ENCODE data around the gene PINK1.

The PINK1 gene

GRCh38 chr1:20680269-20680668 is 47.0 kb downstream of the PINK1 start:
- no peak for DNase-seq (ENCODE audit: low spot score)

GRCh38 chr1:20681999-20682398 is 48.7 kb downstream of the PINK1 start:
- DNase-seq (ENCODE audit: low spot score), result no peak

- DNase-seq (ENCODE audit: low spot score), result no peak
Measured at GRCh38 chr1:20682571-20683236, 49.4 kb downstream of the PINK1 start.

- DNase-seq (ENCODE audit: low spot score), result no peak
Measured at GRCh38 chr1:20683614-20684013, 50.4 kb downstream of the PINK1 start.

DNA sequence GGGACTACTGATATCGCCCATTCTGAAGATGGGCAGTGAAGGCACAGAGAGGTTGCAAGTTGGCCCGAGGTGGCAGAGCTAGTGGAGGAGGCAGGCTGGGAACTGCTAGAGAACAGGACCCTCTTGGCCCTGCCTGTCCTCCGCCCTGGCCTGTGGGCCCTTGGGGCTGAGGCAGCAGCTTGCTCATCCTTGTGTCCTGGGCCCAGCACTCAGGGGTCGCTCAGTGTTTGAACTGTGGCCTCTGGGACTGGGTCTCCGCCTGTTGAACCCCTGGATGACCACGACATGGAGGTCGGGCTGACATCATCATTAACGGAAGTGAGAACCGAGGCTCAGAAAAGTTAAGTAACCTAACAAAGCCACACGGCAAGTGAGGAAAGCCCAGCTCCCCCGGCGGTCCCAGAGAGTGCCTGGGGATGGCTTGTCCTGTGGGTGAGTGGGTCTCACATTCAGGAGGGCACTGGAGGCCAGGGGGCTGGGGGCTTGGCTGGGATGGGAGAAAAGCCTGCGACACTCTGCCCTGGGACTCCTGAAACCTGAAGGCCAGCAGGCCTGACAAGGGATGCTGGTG is 50.9 kb downstream of the PINK1 start:
- DNase-seq (ENCODE audit: low spot score), result no peak

- no peak for DNase-seq (ENCODE audit: low spot score)
Measured at GRCh38 chr1:20684651-20685050, 51.4 kb downstream of the PINK1 start.

- DNase-seq (ENCODE audit: low spot score), result no peak
Measured at GRCh38 chr1:20685099-20685662, 51.9 kb downstream of the PINK1 start.

DNA sequence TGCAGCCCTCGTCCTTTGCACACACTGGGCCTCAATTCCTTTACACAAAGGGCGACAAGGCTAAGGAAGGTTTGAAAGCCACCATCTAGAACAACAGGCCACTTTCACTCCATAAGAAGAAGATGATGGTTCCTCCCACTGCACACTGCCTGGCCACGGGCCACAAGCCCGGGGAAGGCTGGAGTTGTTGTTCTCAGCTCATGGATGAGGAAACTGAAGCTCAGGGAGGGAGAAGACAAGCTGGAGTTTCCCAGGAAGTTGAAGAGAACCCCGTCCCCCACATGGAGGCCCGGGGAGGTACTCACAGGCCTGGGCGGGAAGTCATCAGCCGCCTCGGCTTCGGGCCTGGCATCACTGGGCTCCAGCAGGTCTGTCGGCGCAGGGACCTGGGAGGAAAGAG is 52.5 kb downstream of the PINK1 start:
- DNase-seq (ENCODE audit: low spot score), result no peak

GRCh38 chr1:20686883-20687725 is 53.8 kb downstream of the PINK1 start:
- no peak for DNase-seq (ENCODE audit: low spot score)

- no peak for DNase-seq (ENCODE audit: low spot score)
Measured at GRCh38 chr1:20689645-20690056, 56.4 kb downstream of the PINK1 start.

DNA sequence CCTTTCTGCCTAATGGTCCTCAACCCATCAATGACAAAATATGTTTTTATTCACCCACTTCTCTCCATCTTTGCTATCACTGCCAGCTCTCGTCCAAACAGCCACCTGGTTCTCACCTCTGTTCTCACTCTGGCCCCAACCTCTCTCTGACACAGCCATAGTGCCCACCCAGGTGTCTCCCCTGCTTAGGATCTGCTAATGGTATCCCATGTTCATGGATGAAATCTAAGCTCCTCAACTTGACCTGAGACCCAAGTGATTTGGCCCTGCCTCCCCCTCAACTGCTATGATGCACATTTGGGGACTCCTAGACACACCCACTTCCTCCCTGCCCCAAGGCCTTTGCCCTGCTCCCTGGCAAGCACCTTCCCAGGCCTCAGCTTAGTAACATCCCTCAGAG is 58.6 kb downstream of the PINK1 start:
- no peak for DNase-seq (ENCODE audit: low spot score)

DNA sequence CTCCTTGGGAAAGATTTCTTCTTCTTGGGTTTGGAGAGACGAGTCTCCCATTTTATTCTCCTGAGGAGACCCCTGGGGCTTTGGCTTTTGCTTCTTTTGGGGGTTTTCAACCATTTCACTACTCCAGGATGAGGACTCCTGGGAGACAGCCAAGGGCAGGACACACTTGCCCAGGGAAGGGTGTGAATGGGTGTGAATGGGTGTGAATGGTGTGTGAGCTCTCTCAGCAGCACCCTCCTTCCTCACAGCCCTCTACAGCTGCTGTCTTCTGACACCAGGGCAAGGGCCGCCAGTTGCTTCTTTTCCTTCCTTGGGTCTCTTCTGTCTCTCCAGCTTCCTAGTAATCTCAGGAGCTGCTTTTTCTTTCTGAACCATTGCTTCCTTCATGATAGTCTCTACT is 60.4 kb downstream of the PINK1 start:
- no peak for DNase-seq (ENCODE audit: low spot score)

- no peak for DNase-seq (ENCODE audit: low spot score)
Measured at GRCh38 chr1:20695515-20695914, 62.3 kb downstream of the PINK1 start.

DNA sequence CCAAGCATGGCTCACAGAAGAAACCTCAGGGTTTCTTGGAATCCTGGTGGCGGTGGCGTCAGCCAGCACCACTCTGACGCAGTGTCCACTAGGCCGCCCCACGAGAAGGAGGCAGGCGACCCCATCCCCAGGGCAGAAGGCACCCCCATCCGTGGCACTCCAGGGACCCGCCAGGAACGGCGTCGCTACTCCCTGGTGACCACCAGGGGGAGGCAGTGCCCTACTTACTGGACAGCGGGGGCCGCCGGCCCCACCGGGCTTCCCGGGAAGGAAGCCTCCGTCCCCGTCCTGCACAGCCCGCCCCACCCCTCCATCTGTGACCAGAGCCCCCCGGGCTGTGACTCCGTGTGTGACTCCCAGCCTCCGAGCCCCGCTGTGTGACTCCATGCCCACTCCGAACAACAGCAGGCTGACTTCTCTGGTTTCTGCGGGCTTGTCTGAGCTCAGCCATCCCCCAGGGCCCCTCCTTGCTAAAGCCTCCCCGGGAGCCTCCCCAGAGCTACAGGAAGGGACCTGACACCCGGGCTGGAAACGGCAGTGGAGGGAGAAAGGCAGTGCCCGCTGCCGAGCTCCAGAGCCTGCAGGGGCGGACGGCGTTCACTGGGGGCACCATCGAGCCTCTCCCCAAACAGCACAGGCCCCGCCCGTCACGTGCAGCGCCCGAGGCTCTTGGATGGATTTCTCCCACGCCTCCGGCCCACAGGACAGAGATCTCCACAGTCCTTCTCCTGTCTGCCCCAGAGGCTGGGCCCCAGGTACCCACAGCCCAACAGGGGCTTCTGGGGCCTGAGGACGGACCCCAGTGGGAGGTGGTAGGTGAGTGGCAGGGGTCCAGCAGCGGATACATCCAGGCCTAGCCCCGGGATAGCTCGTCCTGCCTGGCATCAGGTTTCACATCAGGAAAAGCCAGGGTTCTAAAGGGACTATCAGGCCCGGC is 63.4 kb downstream of the PINK1 start:
- DNase-seq (ENCODE audit: low spot score), result peak; percentile 96

DNA sequence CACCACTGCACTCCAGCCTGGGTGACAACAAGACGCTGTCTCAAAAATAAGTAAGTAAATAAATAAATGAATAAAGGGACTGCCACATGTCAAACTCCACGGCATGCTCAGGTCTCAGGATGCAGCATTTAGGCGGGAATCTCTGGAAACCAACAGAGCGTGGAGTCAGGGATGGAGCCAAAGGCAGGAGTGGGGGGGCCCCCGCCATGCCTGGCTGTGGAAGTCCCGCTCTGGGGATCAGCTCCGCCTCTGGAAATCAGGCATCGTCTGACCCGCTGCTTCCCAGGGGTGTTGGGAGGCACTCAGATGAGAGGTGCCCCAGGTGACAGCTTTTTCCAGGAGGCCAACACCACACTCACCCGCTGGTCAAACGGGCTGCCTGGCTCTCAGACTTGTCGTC is 64.3 kb downstream of the PINK1 start:
- DNase-seq (ENCODE audit: low spot score), result no peak

GRCh38 chr1:20698195-20698910 is 65.1 kb downstream of the PINK1 start:
- peak; percentile 53 for DNase-seq (ENCODE audit: low spot score)

GRCh38 chr1:20699558-20699957 is 66.3 kb downstream of the PINK1 start:
- DNase-seq (ENCODE audit: low spot score), result no peak

- no peak for DNase-seq (ENCODE audit: low spot score)
Measured at GRCh38 chr1:20700636-20701215, 67.5 kb downstream of the PINK1 start.

Measured in AG08395 (cell line).